Measurements from ENCODE around the gene FAM53B.

Gene FAM53B

DNA sequence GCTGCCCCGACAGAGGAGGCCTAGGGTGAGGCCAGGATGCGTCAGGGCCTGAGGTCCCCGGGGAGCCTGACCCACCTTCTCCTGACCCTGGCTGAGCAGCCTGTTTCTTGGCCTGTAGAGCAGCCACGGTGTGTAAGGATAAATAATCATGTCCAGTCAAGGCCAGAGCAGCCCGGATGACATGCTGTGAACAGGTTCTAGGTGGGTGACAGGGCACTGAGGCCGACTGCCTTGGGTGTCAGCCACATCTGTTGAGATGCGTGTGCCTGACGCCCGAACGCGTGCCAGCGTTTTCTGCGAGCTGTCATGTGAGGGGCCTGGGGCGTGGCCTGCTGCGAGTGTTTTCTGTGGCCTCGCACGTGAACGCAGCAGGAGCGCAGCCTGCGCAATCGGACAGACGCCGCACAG is 118.3 kb downstream of the FAM53B start:
- TF ChIP-seq GATA2 (IDR thresholded peaks at IDR 0.05; ENCODE audit: low read depth, low read length) (no peak), GATA3 (IDR thresholded peaks at IDR 0.05; ENCODE audit: low read depth, low read length) (no peak)

DNA sequence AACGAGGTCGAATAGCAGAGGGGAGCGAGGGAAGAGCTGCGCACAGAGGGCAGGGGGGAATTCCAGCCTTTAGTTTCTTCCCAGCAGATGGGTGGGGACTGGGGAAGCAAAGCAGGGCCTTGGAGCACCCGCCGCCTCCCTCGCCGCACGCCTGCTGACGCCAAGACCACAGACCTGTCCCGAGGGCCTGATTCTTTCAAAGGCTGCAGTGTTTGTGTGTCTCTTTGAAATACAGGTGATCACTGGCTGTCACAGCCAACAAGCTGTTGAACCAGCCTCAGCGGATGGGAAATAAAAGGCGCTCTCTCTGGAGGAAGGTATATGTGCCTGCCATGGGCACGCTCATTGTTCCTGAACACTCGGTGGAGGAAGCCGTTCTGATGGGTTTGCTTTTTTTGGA is 119.3 kb downstream of the FAM53B start:
- no peak for TF ChIP-seq GATA3 (IDR thresholded peaks at IDR 0.05; ENCODE audit: low read depth, low read length)
- no peak for TF ChIP-seq GATA2 (IDR thresholded peaks at IDR 0.05; ENCODE audit: low read depth, low read length)

DNA sequence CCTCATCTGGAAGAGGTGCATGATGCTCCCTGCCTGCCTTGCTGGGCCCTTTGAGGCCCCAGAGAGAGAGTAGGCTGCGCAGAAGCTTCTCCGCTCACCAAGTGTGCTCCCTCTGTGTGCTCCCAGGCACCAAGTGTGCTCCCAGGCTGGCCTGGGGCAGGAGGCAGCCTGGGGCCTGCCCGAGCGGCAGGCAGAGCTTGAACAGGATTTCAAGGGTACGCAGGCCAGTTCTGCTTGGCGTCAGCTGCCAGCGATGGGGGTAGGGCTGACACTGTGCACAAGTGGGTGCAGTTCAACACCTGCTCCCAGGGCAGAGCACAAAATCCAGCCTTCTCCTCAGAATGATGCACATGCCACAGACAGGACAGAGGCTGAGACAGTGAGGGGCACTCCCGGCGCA is 119.7 kb downstream of the FAM53B start:
- TF ChIP-seq GATA2 (IDR thresholded peaks at IDR 0.05; ENCODE audit: low read depth, low read length) (no peak), GATA3 (IDR thresholded peaks at IDR 0.05; ENCODE audit: low read depth, low read length) (no peak)

DNA sequence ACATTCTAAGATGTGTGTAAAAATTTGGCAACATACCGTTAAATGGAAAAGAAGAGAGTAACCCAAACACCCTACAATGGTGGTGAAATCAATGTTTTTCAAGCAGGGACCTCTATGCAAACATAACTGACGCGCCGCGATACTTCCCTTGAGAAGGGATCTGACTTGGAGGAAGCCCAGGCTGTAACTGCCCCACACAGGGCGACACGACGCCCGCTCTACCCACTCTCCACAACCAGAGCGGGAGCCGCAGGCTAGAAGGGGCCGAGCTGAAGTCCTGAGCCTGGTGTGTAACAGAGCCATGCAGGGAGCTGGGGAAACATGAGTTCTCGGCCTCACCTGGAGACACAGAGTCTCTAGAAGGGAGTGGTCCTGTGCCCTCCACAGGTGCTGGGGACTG is 120.2 kb downstream of the FAM53B start:
- no peak for TF ChIP-seq GATA2 (IDR thresholded peaks at IDR 0.05; ENCODE audit: low read depth, low read length)
- no peak for TF ChIP-seq GATA3 (IDR thresholded peaks at IDR 0.05; ENCODE audit: low read depth, low read length)

DNA sequence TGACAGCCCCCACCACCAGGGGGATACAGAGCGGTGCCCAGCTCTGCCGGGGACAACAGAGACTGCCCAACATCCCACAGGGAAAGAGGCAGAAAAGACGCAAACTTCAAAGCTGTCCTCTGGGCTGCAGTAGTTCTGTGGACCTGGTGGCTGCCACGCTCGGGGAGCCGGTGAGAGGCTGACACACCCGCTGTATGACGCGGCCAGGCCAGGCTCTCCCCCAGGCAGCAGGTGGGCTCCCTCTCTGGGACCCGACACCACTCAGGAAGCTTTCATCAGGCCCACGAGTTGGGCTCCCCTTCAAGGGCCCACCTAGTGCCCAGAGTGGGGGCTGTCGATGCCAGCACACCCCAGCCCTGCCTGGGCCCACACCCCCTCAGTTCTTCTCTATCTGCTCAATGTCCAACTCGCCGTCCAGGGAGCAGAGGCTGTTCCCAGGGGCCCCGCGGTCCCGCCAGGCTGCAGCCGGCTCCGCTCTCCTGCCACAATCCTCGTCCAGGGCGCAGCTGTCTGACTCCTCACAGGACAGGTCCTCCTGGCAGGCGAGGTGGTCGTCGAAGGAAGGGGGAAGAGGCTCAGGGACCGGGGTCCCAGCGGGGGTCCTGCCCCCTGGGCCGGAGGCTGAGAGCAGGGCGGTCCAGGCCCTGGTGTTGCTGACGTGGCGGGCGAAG is 121.2 kb downstream of the FAM53B start:
- TF ChIP-seq GATA3 (IDR thresholded peaks at IDR 0.05; ENCODE audit: low read depth, low read length) (no peak), GATA2 (IDR thresholded peaks at IDR 0.05; ENCODE audit: low read depth, low read length) (no peak)

DNA sequence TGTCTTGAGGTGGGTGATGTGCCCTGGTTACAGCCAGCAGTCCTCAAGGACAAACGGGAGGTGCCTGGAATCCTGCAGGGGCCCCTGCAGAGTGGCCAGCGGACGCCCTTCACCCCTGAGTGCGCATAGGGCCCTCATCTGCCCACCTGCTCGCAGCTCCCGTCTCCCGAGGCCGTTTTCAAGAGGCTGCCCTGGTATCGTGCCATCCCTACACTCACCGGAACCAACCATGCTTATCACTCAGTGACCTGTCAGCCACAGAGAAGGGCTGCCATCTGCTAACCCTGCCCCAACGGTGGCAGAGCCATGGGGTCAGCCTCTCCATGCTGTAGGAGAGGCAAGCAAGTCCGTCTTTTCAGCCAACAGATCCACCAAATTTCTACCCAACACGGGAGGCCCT is 122.0 kb downstream of the FAM53B start:
- TF ChIP-seq GATA3 (IDR thresholded peaks at IDR 0.05; ENCODE audit: low read depth, low read length) (no peak), GATA2 (IDR thresholded peaks at IDR 0.05; ENCODE audit: low read depth, low read length) (no peak)

DNA sequence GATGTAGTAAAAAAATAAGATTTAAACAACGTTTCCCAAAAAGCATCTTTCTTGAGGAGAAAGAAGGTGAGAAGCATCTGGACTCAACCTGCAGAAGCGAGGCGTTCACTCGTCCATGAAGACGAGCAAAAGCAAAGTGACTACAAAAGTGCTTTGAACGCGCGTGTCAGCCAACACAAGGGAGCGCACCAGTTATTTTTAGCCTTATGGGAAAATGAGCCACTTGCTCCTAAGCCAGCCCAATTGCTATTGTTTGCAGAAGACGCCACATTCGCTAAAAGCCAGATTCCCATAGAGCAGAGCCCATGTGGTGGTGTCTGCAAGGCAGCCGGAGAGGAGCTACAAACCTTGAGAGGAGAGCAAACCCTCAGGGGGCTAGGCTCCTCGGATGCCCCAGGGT is 122.5 kb downstream of the FAM53B start:
- no peak for TF ChIP-seq GATA2 (IDR thresholded peaks at IDR 0.05; ENCODE audit: low read depth, low read length)
- TF ChIP-seq GATA3 (IDR thresholded peaks at IDR 0.05; ENCODE audit: low read depth, low read length): no peak

DNA sequence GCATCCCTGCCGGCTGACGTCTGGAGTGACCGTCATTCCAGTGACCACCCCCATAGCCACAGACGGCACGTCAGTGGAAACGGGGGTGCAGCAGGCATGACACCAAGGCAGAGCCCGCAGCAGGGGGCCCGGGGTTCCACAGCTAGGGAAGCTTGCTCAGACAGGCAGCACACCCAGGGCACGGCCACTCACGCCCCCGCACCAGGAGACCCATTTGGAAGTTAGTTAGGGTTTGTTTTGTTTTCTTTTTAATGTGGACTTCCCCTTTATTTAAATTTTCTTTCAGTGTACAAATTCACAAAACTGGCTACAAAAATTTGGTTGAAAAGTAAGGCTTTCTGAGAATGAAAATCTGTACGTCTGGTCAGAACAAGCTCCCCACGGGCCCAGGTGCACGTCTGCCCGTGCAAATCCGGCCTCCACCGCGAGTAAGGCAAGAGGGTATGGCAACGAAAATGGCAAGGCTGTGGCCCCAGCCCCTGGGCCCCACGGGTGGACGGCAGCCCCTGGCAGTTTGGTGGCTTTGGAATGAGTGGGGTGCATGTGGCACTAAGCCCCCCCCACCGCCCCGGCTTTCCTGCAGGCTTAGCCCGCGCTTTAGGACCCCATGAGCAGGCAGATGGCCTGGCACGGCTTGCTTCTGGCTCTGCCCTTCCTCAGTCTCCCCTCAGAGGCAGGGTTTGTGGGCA is 124.2 kb downstream of the FAM53B start:
- TF ChIP-seq GATA2 (IDR thresholded peaks at IDR 0.05; ENCODE audit: low read depth, low read length) (no peak), GATA3 (IDR thresholded peaks at IDR 0.05; ENCODE audit: low read depth, low read length) (no peak)

DNA sequence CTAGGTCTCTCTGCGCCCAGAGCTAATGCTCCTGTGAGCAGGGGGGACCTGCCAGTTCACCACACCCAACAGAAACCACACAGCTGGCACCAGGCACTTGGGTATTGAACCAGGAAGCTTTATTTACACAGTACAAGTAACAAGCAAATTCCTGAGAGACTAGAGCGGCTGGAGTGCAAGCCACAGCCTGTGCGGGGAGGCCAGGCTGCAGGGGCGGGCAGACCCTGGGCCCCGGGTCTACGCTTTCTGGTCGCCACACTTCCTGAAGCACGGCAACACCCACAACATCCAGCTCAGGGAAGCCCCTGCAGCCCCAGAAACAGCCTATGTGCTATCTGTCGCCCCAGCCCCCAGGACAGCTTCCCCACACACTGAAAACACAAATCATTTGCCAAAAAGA is 125.0 kb downstream of the FAM53B start:
- TF ChIP-seq GATA3 (IDR thresholded peaks at IDR 0.05; ENCODE audit: low read depth, low read length): no peak
- no peak for TF ChIP-seq GATA2 (IDR thresholded peaks at IDR 0.05; ENCODE audit: low read depth, low read length)

DNA sequence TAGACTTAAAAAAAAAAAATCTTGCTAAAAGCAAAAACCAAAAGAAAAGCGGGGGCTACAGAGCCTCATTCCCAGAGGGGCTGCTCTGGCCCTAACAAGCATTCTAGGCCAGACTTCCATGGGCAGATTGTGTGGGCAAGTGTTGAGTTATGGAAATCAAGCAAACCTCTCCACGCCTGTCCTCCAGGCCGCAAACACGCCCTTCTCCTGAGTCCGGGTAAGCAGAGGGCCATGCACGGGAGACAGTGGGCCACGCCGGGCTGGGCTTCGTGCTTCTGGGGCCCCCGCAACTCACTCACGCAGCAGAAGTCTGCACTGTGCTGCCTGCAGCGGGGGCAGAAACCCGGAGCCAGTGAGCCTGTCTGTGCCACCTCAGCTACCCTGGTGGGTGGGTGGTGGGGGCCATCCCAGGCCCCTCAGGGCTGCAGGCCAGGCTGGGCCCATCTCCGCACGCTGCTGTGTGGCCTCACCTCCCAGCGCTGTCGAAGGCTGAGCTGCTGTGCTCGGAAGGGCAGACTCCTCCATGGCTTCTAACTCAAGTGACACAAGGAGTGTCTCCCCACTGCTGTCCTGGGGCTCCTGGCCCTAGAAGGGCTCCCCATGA is 125.6 kb downstream of the FAM53B start:
- no peak for TF ChIP-seq GATA2 (IDR thresholded peaks at IDR 0.05; ENCODE audit: low read depth, low read length)

DNA sequence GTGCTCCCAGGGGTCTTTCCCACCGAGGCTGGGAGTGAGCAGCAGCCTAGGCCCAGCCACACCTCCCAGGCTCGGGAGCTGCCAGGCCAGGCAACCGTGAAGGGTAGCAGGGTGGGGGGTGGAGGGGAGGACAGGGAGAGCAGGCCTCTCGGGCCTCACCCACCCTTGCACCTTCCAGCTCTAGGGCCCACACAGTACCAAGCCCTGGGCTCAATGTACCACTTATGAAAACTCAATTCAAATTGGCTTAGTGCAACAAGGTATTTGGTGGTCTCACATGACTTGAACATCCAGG is 127.4 kb downstream of the FAM53B start:
- TF ChIP-seq GATA2 (IDR thresholded peaks at IDR 0.05; ENCODE audit: low read depth, low read length): no peak
- TF ChIP-seq GATA3 (IDR thresholded peaks at IDR 0.05; ENCODE audit: low read depth, low read length): no peak

DNA sequence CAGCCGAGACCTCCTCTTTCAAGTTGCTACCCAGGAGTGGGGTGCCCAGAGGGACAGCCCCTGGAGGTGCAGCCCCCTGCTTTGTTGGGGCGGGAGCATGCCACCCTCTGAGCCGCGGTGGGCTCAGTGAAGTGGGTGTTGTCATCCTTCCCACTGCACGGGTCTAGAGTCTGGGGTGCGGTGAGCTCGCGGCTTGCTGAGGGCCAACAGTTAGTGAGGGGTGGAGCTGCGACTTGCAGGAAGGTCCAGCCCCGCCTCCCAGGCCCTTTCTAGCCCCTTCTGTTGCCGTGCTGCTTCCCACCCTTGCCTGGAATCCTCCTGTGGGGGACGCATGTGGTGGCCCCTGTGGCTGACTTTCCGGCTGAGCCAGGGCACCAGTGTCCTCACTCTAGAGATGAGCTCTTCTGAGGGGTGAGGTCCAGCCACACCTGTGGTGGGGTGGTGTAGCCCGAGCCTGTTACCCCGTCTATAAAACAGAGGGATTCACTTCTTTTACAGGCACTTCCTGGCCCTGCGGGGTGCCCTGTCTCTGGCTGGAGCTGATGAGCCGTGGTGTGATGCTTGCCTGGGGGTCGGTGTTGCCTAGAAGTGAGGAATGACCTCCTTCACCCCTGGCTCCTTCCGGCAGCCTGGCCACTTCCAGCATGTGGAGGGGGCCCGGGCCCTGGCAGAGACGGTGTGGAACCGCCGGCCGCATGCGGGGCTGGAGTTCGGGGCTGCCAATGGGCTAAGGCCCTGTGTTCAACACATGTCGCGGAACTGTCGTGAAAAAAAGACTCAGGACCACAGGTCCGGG is 127.9 kb downstream of the FAM53B start:
- TF ChIP-seq GATA3 (IDR thresholded peaks at IDR 0.05; ENCODE audit: low read depth, low read length): no peak

DNA sequence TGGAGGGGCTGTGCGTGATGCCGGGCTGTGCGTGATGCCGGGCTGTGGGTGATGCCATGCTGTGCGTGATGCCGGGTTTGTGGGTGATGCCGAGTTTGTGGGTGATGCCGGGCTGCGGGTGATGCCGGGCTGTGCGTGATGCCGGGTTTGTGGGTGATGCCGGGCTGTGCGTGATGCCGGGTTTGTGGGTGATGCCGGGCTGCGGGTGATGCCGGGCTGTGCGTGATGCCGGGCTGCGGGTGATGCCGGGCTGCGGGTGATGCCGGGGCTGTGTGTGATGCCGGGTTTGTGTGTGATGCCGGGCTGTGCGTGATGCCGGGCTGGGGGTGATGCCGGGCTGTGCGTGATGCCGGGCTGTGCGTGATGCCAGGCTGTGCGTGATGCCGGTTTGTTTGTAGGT is 128.9 kb downstream of the FAM53B start:
- TF ChIP-seq GATA2 (IDR thresholded peaks at IDR 0.05; ENCODE audit: low read depth, low read length) (no peak), GATA3 (IDR thresholded peaks at IDR 0.05; ENCODE audit: low read depth, low read length) (no peak)

DNA sequence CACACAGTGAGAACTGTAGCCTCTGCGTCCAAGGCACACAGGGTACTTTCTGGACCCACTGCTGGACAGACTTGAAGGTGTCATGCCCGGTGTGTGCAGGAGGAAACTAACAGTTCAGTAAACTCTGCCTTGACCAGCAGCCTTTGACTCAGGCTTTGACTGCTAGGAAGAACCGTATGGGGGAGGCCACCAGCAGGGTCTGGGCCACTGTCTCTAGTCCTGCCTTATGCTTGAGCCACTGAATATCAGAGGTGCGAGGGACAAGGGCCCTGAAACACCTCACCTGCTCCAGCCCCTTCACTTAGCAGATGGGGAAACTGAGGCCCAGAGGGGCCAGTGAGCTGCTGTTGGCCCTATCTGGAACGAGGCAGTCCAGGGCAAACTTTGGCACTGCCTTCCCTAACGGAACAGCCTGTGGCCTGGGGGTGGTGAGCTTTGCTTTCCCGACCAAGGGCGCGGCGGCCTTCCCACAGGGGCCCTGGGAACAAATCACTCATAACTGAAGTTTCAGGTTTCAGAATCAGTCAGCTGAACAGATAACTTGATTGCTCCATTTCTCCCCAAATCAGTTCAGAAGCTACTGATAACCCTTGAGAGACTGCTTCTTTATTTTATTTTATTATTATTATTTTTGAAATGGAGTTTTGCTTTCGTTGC is 130.0 kb downstream of the FAM53B start:
- TF ChIP-seq GATA2 (IDR thresholded peaks at IDR 0.05; ENCODE audit: low read depth, low read length) (no peak), GATA3 (IDR thresholded peaks at IDR 0.05; ENCODE audit: low read depth, low read length) (no peak)

Data from SH-SY5Y (cell line).